GM12864 (cell line): ENCODE data around the gene WDTC1.

Experiments used
- DNase-seq: peaks from one replicate; pipeline ENCODE4 v3.0.0-alpha.2; 2011; ENCODE audit warnings: low read depth
- H3K4me3 ChIP-seq: 2 replicates; pipeline ENCODE4 v1.5.1; 2011; ENCODE audit warnings: mild to moderate bottlenecking, low read depth, low read length, control low read depth
- TF ChIP-seq, protein P1 (sequence below): IDR thresholded peaks from 2 replicates; pipeline ENCODE4 v1.5.1; 2011; ENCODE audit warnings: low read depth, mild to moderate bottlenecking, moderate library complexity, low read length, control low read depth, inconsistent platforms; ENCODE audit errors: missing control alignments

Gene WDTC1

DNA sequence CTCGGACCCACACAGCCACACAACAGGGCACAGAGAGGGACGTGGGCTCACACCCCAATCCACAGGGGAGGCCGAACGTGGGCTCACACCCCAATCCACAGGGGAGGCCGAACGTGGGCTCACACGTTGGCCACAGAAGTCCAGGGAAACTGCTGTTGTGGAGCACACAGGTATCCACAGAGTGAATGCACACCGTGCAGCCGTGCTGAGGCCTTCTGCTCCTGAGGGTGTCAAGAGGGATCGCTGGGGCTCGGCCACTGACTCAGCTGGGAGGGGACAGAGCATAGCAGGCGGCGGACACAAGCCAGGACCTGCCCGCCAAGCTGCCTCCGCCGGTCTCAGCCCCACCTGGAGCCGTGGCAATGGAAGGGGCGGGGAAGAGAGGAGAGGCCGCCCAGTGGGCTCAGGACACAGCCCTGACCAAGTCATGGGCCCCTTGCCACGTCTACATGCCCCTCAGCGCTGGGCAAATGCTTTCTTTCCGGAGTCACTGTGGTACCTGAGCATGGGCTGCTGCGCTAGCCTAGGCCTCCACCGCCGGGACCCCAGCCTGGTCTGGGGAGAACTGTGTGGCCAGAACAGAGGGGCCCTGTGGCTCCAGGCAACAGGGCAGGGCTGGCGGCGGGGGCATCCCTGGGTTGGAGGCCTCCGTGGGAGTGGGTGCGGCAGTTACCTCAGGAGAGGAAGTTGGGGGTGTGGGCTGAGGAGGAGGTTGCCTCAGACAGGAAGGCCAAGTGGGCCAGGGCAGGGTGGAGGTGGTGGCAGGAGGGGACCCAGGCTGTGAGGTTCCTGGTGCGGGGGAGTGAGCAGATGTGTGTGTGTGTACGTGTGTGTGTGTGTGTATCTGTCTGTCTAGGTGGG lies 108.6 kb downstream of the WDTC1 start:
- peak overlapping the region; percentile 76 for H3K4me3 ChIP-seq
- TF ChIP-seq, protein P1, sequence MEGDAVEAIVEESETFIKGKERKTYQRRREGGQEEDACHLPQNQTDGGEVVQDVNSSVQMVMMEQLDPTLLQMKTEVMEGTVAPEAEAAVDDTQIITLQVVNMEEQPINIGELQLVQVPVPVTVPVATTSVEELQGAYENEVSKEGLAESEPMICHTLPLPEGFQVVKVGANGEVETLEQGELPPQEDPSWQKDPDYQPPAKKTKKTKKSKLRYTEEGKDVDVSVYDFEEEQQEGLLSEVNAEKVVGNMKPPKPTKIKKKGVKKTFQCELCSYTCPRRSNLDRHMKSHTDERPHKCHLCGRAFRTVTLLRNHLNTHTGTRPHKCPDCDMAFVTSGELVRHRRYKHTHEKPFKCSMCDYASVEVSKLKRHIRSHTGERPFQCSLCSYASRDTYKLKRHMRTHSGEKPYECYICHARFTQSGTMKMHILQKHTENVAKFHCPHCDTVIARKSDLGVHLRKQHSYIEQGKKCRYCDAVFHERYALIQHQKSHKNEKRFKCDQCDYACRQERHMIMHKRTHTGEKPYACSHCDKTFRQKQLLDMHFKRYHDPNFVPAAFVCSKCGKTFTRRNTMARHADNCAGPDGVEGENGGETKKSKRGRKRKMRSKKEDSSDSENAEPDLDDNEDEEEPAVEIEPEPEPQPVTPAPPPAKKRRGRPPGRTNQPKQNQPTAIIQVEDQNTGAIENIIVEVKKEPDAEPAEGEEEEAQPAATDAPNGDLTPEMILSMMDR, result no peak
- DNase-seq, result no peak

DNA sequence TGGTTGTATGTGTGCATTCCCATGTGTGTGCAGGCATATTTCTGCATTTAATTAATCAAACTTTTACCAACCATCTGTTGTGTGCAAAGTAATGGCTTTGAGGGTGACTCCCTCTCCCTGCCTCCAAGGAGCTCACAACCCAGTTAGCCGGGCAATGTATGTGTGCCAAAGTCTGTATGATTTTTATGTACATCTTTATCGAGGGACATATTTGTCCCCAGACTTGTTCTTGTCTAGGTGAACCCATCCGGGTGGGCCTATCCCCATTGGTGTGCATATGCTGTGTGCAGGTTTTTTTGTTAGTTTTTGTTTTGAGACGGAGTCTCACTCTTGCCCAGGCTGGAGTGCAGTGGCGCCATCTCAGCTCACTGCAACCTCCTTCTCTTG lies 109.2 kb downstream of the WDTC1 start:
- peak overlapping the region; percentile 76 for H3K4me3 ChIP-seq
- TF ChIP-seq, protein P1, result no peak
- no peak for DNase-seq

DNA sequence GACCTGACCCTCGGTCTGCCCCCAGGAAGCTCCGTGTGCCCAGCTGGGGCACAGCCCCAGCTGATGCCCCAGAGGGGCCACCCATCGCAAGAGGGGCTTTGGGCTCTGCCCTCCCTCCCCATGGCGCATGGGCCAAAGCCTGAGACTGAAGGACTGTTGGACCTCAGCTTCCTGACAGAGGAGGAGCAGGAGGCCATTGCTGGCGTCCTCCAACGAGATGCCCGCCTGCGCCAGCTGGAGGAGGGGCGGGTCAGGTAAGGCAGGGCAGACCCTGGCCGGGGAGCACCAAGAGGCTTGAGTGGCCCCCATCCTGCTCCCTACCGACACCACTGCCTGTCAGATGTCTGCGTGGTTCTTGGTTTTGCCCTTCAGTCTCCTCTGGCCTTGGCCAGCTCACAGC lies 110.8 kb downstream of the WDTC1 start:
- TF ChIP-seq, protein P1, result no peak
- H3K4me3 ChIP-seq, result no peak overlapping the region
- DNase-seq, result no peak

DNA sequence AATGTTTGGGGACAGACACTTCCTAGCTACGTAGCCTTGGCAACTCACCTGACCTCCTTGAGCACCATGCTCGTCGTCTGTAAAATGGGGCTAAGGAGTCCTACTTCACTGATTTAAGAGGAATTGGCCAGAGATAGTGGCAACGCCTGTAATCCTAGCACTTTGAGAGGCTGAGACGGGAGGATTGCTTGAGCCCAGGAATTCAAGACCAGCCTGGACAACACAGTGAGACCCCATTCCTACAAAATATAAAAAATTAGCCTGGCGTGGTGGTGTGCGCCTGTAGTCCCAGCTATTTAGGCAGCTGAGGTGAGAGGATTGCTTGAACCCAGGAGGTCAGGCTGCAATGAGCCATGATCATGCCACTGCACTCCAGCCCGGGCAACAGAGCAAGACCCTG lies 111.9 kb downstream of the WDTC1 start:
- TF ChIP-seq, protein P1, result no peak

DNA sequence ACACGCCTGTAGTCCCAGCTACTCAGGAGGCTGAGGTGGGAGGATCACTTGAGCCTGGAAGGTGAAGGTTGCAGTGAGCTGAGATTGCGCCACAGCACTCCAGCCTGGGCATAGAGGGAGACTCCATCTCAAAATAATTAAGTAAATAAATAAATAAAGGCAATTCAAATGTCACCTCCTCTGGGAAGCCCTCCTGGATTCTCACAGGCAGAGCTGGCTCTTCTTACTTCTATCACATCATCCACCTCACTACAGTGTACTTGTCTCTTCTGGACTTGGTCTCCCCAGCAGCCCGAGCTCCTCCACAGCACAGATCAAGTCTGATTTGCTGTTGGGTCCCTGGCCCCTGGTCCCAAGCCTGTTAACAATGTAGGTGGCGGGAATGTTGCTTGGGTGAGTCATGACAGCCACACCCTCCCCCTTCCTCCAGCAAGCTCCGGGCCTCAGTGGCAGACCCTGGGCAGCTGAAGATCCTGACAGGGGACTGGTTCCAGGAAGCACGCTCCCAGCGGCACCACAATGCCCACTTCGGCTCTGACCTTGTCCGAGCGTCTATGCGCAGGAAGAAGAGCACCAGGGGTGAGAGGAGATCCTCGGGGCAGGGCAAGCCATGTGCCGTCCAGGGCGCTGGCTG lies 112.7 kb downstream of the WDTC1 start:
- no peak for DNase-seq
- H3K4me3 ChIP-seq, result no peak overlapping the region
- TF ChIP-seq, protein P1, result no peak

More for the DNA sequence above, 111.9 kb downstream of the WDTC1 start:
- no peak for DNase-seq
- H3K4me3 ChIP-seq, result no peak overlapping the region

DNA sequence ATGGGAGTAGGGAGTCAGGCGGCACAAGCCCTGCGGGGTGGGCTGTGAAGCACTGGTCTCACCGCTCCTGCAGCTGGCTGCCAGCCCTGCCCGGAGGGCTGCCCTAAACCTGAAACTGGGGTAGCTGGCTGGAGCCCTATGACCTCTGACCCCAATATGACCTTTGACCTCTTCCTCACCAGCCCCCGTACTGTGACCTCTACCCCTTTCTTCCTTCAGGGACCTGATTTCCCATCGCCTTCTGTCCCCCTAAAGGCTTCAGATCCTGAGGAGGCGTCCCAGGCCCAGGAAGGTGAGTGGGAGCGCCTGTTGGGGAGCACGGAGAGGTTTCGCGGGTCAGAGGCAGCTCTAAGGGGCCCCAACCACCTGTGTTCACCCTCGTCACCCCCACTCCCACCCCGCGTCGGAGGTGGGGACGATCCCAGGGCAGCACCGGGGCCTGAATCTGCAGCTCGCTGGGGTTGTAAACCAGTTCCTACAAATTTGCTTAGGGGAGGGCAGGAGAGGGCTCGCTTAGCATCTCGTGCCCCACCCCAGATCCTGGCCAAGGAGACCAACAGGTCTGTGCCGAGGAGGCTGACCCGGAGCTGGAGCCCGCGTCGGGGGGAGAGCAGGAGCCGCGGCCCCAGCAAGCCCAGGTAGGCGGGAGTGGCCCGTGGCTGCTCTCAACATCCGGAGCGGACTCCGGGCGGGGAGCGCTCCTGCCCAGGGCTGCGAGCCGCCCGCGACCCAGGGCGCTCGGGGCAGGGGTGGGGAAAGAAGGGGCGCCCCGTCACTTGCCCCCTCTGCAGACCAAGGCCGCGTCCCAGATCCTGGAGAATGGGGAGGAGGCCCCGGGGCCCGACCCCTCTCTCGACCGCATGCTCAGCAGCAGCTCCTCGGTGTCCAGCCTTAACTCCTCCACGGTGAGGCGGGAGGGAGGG lies 114.7 kb downstream of the WDTC1 start:
- TF ChIP-seq, protein P1, result no peak
- DNase-seq, result no peak
- H3K4me3 ChIP-seq, result peak overlapping the region; percentile 1; the same call in 1 of the 2 replicates
